ENCODE data around the gene STX18.

The STX18 gene

DNA sequence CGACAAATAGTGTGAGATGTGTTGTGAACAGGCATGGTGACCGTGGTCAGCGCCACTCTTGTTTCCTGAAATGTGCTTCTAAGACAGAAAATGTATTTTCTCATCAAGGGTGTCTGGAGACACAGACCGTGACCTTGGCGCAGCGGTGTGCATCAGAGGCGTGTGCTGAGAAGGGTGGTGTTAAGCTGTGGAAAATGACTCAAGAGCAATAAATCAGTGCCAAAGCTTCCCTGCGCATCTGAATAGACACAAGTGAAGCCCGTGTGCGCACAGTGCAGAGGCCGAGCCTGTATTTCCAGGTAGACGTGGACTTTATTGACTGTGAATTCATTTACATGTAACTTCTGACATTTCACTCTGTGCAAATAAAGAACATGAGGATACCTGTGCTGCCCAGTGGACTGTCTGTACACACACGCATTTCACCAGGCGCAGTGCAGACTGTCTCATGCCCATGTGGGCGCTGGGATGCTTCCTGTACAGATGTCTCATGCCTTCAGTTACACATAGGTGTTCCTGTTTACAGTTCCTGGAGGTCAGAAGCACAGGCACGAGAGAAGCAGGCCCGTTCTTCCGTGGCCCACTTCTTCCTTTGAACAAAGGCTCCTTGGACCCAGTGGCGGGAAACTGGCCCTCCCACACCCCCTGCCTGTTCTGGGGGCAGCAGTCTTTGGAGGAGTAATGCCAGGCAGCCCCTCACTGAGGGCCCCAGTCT is 123.0 kb downstream of the STX18 start:
- peak; percentile 45 for DNase-seq (ENCODE audit: low spot score)

DNA sequence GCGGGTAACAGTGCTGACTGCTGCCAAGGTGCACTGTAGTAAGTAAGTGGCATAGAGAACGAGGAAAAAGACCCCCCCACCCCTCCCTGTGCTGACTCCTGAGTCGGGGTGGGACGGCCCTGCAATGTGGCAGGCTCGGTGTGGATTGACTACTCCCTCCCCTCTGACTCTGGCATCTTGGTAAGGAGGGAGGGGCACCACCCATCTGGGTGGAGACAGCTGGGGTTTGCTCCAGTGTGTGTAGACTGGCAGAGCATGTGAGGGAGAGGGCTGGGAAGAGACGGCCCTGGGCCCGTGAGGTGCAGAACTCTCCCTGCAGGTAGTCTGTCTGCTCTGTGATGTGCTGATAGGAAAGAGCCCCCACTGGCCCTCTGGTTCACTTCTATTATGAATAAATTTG is 124.0 kb downstream of the STX18 start:
- DNase-seq (ENCODE audit: low spot score) = no peak

DNA sequence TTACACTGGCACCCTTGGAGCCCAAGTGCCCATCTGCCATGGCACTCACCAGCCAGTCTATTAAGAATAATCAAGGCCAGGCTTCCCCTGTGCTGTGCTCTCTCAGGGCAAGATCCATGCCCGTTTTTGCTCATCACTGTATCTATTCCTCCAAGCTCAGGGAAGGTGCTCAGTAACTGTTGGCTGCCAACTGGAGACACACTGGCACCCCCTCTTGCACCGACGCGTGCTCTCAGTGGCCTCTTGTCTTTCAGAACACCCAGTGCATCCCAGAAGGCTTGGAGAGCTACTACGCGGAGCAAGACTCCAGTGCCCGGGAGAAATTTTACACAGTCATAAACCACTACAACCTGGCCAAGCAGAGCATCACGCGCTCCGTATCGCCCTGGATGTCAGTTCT is 124.9 kb downstream of the STX18 start:
- no peak for DNase-seq (ENCODE audit: low spot score)

DNA sequence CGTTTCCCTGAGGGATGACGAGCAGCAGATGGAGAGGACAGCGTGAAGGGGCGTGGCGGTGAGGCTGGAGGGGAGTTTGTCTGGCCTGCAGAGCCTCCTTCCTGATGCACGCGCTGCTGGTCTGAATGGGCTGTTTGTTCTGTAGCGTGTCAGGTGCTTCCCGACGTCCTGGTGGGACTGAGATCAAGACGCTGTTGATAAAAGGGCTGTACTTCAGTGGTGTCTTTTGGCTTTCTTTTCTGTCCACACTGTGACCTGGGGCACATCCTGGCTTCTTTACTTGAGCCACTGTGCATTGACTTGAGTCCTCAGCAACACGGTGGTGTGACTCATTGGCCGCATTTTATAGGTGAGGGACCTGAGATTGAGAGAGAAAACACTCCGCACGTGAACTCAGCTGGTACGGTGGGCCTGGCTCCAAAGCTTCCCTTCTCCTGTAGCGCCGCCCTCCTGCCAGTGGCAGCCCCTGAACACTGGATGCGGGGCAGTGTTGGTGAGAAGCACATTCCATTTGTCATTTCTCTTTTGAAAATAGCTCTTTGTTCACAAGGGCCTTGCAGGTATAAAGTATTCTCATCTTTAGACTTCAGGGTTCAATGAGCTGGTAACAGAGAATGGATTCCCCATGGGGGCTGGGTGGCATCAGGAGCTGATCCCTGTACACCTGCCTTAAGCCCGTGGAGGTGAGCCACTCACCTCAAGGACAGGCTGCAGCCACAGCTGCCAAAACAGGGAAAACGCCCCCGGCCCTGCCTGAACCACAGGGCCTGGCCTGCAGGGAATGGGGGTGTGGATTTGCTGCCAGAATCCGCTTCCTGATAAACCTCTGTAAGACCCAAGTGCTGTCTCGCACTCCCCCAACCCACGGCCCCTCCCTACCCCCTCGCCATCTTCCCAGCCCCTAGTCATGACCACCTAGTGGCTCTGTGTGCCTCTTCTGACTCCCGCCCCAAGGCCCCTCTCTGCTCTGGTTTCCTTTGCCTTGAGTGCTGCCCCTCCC is 125.7 kb downstream of the STX18 start:
- DNase-seq (ENCODE audit: low spot score) = no peak

DNA sequence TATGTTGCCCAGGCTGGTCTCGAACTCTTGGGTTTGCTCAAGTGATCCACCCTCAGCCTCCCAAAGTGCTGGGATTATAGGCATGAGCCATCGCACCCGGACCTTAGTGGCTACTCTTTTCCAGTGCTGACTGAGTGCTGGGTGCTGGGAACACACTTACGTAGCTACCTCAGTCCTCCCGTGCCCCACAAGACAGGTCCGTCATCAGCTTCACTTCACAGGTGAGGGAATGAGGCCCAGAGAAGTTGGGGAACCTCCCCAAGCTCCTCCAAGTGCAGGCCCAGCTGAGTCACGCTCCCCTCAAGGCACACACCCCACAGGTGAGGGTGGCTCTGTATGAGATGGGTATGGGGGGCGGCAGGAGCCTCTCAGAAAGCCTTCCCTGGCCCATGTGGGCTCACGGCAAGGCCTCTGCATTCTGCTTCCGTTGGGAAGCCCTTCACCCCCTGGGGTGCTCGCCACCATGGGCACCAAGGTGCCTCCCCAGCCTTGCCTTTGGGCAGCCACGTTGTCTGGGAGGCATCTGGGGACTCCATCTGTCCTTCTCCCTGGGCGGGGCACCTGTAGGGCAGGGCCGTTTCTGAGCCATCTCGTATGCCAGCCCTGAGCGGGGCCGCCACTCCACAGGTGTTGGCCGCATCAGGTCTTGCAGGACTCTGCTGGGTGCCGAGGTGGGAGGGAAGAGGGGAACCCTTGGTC is 126.6 kb downstream of the STX18 start:
- no peak for DNase-seq (ENCODE audit: low spot score)

DNA sequence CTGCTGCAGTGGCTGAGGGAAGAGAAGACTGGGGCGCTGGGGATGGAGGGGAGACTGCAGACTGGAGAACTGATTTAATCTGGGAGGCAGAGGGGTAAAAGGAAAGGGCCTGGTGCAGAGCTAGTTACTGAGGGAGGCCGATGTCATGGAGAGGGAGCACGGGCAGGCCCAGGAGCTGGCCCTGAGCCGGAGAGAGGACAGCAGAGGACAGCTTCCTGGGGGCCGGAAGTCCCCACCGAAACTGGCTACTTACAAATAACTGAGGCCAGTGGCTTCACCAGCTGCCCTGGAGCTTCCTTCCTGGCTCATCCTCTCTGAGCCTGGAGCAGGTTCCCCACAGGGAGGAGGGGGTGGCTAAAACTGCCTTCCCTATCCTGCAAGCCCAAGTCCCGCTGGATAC is 128.0 kb downstream of the STX18 start:
- DNase-seq (ENCODE audit: low spot score) = no peak

DNA sequence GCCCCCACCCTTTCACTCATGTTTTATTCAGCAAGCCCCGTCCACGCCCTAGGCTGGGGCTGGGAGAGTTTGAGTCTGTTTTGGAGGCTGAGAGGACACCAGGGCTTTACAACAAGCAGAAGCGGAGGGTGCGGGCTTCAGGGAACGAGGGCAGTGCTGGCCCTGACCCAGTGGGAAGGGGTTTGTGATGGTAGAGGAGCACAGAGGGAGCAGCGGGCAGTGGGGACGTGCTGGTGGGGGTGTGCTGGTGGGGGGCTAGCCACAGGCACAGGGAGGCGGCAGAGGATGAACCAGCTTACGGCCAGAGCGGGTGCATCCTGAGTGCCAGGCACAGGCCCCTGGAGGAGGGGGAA is 128.5 kb downstream of the STX18 start:
- DNase-seq (ENCODE audit: low spot score) = no peak

DNA sequence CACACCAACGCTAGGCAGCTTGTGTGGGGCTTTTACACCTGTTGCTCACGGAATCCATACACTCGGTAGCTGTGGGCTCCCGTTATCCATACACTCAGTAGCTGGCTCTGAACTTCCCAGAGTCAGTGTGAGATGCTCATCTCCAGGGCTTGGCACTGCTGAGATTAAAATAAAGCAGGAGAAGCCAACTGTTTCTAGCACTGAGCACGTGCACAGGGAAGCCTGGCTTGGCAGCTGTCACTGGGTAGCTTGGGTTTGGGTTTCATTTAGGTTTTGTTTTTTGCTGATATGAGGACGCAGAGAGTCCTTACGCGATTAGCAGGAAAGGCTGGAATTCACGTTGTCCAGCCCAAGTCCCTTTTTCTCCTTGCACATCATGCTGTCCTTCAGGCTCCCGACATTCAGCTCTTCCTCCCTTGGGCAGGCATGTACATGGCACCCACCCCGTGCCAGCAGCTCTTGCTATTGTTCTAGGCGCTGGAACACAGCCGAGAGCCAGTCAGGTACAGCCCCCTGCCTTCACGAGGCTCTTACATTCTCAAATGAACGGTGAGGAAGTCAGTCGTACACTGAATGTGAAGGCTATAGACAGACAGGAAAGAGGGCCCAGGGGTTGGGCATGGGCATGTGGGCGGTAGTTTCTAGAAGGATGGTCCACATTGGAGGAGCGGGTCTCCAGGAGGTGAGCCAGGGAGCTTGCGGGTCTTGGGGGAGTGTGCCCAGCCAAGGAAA is 129.0 kb downstream of the STX18 start:
- no peak for DNase-seq (ENCODE audit: low spot score)

DNA sequence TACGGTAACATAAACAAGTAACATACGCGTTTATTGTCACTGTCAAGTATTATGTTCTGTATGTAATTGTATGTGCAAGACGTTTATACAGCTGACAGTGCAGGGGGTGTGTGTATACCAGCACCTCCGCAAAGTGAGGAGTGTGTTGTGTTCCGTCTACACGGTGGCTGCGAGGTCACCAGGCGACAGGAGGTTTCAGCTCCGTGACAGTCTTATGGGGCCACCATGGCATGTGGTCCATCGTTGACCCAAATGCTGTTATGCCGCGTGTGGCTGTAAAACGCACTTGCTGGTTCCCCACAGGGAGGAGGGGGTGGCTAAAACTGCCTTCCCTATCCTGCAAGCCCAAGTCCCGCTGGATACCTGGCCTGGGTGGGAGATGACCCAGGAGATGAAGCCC is 129.9 kb downstream of the STX18 start:
- no peak for DNase-seq (ENCODE audit: low spot score)

DNA sequence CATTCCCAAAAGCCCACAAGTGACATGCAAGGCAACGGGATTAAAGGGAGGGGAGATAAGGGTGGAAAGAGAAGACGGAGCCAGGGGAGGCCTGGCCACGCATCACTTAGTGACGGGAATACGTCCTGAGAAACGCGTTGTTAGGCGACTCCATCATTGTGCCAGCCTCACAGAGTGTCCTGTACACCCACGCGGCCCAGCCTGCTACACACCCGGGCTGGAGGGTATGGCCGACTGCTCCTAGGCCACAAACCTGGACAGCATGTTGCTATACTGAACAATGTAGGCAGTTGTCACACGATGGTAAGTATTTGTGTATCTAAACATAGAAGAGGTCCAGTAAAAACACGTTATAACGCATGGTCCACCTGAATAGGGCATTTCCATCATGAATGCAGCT is 131.6 kb downstream of the STX18 start:
- no peak for DNase-seq (ENCODE audit: low spot score)

DNA sequence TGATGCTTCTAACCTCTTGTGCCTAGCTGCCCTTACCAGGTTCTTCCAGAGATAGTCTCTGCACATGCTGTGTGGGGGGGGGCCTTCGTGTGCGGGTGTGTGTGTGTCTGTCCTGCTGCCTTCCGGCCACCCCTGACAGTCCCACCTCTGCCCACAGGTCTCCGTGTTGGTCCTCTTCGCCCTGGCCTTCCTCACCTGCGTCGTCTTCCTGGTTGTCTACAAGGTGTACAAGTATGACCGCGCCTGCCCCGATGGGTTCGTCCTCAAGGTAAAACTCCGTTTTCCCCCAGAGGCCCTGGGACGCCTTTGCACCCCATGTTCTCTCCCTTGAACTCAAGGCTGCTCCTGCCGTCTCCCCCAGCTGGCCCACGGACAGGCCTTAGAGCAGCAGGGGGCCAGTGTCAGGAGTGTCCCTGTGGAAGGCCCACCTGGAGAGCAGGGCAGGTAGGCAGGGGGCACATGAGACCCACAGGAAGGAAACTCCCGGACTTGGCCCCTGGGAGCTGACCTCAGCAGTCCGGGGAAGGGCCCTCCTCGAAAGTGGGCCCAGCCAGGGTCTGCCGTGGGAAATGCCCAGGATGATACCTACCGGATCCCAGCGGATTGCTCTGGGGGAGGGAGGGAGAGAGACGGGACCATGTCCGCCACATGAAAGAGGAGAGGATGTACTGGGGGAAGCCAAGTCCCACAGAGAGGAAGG is 132.3 kb downstream of the STX18 start:
- no peak for DNase-seq (ENCODE audit: low spot score)

DNA sequence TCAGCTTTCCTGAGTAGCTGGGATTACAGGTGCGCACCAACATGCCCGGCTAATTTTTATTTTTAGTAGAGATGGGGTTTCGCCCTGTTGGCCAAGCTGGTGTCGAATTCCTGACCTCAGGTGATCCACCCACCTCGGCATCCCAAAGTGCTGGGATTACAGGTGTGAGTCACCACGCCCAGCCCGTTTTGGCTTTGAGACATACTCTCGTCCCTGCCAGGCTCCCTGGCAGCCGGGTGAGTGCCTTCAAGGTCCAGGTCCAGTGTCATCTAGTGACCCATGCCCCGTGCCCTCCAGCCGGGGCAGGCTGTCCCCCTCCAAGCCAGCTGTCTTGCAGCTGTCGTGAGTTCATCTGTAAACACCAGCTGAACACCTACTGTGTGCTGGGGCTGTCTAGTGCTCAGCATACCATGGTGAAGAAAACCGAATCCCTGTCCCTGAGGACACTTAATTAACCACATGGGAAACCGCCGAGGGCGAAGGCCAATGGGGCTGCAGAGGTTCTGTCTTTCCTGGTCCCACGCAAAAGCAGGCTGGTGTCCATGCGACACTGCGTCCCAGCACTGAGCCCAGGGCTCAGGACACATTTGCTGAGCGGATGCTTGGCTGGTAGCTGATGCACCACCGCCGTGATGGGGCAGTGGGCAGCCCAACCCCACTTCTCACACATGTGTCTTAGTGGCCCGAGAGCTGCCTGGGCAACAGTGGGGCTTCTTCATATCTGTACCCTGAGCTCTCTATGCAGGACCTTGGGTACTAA is 133.1 kb downstream of the STX18 start:
- no peak for DNase-seq (ENCODE audit: low spot score)

DNA sequence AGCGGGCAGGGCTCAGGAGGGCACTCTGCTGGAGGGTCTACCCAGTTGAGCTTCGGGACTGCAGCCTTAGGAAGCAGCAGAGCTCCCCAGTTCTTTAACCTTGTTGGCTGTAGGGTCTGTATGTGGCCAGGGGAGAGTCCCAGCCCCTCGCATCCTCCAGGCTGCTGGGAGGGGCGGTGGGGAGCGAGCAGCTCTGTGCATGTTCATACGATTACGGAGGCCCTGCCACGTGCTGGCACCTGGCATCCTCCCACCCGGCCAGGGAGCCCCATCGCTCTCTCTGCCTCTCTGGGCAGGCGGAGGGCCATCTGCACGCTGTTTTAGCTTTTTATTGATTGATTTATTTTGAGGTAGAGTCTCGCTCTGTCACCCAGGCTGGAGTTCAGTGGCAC is 133.7 kb downstream of the STX18 start:
- DNase-seq (ENCODE audit: low spot score) = no peak

DNA sequence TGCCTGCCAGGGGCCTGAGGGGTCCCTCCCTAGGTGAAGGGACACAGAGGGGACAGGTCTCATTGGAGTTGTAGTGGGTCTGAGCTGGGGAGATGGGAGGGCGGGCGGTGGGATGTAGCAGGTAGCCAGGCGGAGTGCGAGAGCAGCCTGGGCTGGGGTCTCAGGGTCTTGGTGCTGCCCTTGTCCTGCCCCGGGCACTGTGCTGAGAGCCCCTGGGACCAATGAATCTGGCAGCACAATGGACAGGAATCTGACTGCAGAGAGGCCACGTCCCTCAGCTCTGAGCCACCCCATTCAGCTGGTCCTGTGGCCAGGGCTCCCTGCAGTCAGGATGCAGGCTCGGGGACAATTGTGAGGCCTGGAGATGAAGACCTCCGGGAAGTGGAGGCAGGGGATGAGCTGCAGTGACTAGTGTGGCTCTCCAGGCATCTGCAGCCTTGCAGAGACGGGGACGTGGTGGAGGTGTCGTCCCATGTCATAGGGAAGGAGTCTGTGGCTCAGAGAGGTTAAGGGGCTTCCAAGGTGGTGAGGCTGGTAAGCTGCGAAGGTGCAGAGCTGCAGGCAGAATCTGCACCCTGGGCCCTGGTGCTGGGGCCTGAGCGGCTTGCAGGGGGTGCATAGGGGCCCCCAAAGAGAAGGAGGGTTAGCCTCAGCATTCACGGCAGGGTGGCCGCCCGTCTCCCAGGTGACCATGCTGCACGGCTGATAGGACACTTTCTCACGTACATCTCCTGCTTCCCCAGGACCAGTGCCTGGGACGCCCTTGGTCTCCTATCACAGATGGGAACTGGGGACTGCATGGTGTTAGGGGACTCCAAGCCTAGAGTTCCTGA is 134.3 kb downstream of the STX18 start:
- DNase-seq (ENCODE audit: low spot score) = no peak

DNA sequence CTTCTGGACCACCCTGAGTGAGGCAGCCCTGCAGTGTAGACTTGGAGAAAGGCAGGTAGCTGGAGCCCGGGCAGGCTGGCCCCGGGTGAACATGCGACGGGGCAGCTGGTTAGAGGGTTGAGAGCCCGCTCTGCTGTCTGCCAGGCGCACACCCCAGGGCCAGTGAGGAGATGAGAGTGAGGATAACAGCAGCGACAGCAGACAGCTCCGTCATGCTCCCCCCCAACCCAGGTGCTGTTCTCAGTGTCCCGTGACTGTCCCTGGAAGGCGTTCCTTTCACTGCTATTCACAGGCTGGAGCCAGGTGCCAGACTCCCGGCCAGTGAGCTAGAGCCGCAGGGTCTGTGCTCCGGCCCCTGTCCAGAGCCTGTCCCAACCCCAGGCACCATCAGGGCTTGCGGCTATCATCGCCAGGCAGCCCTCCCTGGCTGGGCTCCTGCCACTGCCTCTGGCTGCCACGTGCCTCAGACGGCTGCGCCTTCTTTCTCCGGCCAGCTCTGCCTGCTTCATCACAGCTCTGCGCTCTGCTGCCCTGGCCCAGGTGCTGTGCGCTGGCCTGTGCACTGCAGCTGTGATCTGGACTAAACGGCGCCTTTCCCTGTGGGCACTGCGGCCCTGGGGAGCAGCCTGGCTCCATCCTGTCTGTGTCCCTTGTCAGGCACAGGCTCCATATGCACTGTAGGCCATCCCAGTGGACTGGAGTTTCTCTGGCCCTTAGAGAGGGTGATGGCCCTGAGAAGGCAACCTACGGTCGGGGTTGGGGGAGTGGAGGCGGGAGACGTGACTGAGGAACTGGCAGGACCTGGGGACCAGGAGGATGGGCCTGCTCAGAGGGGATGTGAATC is 135.2 kb downstream of the STX18 start:
- no peak for DNase-seq (ENCODE audit: low spot score)

DNA sequence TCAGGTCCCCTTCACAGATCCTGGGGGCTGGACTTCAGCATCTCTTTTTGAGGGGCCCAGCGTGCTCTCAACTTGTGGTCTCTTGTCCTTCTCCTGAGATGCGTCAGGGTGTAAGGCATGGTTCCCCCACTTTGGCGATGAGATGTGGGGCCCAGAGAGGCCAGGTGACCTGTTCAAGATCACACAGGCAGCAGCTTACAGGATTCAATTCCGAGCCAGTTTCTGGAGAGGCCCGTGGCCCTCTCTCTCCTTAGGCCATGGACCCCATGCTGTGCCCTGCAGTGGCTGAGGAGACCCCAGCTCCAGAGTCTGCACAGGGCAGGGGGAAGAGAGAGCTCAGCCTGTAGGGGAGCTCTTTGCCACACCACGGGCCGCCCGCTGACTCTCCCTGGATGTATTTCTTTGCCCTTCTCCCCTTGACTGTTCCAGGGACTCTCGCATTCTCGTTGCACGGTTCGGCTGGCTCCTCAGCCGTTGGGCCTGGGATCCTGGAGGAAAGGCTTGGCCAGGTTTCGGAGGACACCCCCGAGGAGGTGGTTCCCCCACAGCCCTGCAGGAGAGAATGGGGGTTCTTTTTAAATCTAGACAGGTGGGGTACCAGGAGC is 136.4 kb downstream of the STX18 start:
- DNase-seq (ENCODE audit: low spot score) = no peak

DNA sequence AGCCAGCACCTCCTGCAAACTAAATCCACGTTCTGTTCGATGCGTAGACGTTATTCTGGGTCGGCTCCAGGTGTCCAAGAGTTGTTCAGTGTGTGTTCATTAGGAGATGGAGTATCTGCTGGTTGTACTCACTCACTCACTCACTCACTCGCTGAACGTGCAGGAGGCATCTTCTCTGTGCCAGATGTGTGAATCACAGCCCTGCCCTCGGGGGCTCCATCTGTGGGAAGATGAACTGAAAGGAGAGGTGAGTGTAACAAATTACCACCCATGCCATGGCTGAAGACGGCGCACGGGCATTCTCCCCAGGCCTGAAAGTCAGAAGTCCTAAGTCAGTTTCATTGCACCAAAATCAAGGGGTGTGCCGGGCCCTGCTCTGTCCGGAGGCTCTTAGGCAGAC is 138.9 kb downstream of the STX18 start:
- no peak for DNase-seq (ENCODE audit: low spot score)

DNA sequence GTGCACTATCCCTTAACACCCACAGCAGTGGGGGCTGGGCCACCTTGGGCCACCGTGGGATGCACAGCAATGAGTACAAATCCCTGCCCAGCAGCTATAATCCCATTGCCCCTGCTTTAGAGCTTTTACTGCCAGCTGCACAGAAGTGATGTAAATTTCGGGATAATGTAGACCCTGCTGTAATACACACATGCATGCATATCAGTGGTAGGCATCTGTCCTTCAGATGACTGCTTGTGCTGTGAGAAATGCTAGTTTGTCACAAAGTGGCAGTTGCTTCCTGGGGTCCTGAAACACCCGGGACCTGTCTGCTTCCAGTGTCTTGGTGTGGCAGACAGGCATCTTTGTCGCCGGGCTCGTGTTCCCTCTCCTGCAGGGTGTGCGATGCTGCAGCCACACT is 140.8 kb downstream of the STX18 start:
- DNase-seq (ENCODE audit: low spot score) = no peak
